Measurements from ENCODE around the gene HOXB9.

The HOXB9 gene

DNA sequence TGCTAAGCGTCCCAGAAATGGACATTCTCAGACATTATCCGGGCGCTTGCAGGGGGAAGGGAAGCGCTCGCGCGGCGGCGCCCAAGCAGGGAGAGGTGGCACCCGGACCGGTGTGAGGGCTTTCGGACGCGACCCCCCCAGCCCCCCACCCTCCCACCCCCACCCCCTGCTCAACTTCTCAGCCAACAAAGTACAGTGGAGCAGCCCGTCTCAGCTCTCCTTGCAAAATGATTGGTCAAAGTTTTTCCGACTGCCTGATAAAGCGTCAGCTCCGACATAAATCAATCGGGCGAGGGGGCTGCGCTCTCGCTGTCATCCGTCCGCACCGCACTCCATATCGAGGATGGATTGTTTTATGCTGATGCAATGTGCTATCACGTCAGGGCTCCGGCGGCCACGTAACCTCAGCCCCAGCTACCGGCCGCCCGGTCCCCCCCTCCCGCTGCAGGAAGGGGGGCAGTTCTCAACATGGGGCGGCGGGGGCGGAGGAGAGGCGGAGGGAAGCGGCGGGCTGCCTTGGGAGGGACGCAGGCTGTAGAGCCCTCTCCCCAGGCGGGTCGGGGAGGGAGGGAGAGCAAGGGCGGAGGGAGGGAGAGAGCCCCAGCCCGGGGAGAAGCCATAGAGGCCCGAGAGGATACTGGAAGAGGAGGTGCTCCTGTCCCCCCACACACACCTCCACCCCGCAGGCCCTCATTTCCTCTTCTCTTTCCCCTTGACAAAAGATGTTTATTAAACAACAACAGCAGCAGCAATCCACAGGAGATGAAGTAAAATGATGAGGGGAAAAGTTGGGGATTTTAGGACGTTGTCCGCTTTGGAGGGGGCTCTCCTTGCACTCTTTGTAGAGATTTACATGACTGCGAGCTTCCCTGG, at the start of gene HOXB9:
TSS of gene HOXB9 (minus strand) at position 114 of the 873 bp plus-strand sequence. CDS start at position 25, 89 bp downstream.
- no peak for DNase-seq

DNA sequence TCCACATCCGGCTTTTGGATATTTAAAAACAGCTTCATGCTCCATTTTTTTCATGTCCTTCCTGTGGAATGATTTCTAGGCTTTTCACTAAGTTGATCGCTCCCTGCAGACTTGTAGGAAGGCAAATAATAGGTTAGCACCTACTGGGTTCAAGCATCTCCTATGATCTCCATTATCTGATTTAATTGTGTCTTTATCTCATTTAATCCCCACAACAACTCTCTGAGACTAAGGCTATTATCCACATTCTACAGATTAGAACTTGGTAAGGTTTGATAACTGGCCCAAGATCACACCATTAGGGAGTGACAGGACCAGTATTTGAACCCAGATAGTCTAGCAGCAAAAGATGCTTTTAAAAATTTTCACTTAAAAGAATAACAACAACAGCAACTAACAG, 46.2 kb upstream of the HOXB9 start:
- DNase-seq = no peak

DNA sequence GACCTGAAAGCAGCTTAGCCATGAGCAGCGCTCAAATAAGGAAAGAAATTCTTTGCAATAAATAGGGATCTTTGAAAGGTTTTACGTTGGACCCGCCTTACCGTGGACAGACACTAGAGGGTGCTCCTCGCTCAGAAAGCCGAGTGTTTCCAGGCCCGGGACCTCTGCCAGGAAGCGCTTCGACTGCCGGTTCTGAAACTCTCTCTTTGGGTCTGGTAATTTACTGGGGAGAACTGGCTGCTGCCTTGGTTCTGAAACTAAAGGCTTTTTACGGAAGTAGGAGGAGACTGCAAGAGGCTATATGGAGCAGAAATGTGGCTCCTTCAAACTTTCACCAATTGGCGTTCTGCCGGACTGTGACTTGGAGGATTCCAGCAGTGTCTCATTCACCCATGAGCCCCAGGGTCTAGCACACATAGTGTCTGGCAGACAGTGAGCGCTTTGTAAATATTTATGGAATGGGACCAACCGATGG, 45.6 kb upstream of the HOXB9 start:
- peak; percentile 26 to 83 for DNase-seq

DNA sequence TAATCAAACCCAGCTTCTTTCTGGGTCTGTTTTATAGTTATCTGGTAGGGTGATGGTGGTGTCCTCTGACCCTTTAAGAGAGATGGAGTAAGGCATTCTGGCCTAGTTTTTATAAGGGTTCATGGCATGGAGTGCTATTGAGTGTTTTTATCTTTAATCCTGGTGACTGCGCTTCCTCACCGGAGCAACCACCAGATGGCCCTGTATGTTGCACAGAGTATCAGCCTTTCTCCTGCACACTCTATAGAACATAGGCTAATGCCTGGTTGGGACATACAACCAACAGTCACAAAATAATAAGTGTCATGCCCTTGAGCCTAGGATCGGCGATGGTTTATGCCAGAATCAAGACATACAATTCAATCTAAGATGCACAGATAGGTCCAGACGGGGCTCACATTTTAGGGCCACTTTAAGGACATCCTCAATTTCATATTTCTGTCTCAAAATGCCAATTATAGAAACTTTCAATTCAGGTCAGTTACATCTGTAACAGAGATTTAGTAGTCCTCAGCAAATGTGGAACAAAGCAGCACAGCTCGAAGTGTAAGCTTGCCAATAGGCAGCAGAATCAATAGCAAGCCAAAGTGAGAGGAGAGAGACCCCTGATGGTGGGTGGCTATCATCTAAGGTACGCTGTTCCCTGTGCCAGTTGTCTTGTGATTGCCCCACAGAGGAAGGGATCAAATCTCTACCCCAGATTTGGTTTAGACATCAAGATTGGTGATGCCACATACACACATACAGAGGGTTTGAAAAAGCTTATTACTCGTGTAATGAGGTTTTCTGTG, 37.2 kb upstream of the HOXB9 start:
- peak in 1 of 2 experiments; percentile 19 for DNase-seq

DNA sequence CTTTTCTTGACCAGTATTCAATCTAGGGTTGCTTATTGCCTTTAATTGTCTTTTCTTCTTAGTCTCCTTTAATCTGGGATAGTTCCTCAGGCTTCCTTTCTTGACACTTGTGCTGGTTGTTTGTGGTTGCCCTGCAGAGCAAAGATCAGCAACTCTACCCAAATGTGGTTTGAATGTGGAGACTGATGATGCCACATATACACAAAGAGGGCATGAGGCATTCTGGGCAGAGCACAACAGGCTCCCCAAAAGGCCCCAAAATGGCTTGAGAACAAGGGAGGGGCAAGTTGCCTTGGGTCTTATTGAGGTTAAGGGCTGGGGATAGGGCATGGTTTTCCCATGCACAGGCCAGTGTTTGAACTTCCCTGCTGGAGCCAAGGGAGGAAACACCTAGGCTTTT, 29.8 kb upstream of the HOXB9 start:
- DNase-seq = no peak

DNA sequence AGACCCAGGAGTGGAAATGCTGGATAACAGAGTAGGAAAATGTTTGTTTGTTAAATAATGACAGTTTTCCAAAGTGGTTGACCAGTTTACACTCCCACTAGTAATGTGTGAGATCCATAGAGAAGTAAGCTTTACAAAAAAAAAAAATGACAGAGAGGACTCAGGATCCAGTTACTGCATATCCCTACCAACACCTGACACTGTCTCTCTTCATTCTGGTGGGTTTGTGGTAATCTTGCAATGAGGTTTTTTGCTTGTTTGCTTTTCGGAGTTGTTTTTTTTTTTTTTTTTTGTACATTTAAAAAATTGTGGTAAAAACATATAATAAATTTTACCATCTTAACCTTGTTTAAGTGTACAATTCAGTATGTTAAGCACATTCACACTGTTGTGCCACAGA, 23.6 kb upstream of the HOXB9 start:
- no peak for DNase-seq

DNA sequence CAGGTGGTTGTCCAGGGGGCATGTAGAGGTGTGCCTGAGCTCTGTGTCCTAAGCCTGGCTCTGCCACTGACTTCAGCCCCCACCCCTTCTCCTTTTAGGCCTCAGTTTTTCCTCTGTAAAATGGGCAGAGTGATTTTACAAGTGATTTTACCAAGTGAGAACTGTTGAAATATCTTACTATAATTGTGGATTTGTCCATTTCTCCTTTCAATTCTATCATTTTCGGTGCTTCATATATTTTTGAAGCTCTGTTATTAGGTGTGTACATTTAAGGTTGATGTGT, 21.7 kb upstream of the HOXB9 start:
- no peak for DNase-seq

DNA sequence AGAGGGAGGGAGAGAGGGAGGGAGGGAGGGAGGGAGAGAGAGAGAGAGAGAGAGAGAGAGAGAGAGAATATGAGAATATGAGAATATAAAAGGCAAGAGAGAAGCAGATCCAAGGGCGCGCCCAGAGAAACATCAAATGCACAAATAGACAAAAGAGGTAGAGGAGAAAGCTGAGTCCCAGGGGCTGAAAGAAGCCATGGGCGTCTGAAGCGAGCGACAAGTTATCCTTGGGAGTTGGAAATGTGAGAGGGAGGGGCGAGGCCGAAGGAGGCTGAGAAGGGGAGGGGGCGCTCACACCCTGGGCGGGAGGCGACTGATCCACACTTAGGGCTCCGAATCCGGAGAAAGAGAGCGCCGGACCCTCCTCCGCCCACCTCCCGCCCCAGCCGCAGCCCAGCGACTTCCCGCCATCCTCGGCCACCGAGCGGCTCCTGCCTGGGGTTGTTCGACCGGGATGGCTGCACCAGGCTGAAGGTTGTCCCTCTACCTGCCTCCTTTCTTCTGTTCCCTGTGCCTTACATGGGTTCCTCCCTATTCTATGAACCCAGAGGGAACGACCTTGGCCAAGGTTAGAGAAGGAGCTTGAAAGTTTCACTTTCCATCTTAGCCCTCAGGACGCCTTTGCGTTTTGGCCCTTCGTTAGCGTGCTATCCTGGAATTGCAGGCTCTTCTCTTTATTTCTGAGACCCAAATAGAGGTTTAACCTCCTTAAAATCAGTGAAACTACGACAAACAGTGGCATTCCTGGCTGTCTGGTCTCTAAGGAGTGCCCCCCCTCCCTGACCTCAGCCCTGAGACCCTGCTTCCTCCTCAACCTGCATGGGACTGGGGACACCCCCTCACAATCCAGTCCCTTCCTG, 21.2 kb upstream of the HOXB9 start:
- DNase-seq = no peak

DNA sequence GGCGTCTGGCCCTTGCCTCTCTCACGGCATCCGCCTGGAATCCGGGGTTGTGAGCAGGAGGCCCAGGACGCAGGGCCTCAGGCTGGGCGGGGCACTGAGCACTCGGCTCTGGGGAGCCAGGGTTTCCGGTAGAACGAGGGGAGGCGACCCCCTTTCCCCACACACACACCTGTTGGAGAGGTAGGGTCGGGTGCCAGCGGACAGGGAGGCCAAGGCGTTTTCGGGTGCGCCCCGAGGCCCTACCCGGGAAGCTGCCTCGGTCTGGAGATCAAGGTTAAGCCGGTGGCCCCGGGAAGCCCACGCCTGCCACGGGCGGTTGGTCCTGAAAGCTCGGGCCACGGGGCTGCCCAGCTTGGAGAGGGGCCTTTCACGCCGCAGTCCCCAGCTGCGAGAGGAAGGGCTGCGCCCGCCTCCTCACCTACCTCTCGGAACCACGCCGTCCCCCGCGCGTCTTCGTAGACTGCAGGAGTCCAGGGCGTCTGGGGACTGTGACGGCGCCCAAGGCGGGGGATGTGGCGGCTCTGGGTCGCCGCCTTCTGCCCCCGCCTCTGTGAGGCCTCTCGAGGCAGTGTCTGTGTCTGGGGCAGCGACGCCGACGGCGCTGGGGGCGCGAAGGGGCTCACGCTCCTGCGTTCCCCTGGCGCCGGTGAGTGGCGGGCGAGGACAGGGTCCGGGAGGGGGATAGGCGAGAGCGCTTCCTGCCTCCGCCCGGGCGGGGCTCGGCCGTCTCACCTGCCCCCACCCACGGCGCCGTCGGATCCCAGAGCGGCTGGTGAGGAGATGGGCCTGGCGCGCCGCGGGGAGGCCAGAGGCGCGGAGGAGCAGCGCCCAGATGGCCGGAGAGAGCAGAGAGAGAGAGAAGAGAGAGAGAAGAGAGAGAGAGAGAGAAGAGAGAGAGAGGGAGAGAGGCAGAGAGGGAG, 20.3 kb upstream of the HOXB9 start:
- DNase-seq = no peak

DNA sequence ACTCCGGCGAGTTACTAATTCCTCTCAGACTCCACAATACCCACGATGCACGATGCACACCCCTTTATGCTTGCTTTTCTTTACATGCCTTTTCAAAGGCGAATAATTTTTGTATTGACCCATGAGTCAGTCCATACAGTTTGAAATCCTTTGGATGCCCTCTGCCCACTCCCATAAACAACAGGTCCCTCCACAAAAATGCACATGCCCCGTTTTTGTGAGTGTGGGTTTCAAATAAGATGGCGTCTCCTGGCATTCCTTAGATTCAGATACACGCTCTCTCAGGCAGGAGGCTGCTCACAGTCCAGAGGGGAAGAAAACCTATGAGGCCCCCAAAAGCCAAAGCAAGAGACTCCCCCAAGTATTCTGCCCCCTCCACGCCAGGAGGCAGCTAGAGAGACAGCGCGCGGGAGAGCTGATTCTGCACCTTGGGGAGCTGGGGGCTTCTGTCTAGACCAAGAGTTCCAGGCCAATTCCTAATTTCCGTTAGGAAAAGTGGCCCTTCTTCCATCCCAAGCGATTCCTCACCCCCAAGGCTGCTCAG, 19.6 kb upstream of the HOXB9 start:
- DNase-seq = no peak

DNA sequence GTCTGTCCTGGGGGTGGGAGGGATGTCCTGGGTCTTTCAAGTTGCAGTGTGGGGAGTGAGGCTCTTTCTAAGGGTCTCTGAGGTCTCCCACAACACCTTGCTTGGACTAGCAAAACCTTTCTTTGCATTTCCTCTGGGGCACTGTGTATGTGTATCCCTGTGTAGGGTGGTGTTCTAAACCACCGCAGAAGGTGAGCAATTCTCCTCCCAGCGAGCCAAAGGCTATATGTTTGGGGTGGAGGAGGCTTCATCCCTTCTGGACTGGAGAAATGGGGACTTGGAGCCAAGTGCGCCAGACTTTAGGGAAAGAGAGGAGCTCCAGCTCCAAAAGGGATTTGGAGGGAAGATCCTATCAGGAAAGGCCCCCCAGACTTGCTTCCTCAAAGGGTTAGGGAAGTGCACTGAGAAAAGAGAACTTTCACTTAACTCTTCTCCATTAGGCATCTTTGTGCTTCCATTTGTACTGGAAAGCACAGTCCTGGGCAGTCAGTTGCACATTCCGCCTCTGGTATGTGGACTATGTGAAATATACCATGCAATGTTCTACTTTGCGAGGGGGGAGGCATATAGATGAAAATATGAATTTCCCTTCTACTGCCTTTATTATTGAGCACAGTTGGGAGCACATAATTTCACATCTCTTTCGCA, 18.9 kb upstream of the HOXB9 start:
- DNase-seq = no peak

DNA sequence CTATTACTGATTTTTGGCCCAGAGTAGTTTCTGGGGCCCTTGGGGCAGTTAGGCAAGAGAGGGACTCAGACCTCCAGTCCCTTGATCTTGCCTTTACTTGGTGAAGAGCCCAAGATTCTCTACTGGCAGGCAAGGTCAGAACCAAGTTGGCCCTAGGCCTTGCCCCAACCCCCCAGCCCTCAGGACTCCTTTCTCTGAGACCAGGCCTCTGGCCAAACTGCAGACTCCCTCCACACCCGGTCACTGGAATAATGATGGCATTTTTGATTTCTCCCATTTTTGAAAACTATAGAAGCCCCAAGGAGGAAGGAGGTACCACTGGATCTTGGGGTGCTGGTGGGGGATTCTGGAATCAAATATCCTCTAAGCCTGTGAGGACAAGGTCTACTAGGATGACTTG, 18.0 kb upstream of the HOXB9 start:
- no peak for DNase-seq

DNA sequence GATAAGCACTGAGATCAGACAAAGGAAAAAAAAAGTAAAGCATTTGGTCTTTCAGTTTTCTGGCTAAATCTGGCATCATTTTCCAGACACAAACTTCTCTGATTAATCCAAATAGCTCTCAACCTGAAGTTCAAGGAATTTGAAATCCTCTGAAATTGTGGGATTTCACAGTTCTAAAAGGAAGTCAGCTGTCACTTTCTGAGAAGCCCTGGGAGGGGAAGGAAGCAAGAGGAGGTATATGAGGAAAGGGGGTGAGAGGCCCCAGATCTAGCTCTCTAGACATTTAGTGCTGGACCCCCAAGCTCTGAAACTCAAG, 17.5 kb upstream of the HOXB9 start:
- DNase-seq = no peak

DNA sequence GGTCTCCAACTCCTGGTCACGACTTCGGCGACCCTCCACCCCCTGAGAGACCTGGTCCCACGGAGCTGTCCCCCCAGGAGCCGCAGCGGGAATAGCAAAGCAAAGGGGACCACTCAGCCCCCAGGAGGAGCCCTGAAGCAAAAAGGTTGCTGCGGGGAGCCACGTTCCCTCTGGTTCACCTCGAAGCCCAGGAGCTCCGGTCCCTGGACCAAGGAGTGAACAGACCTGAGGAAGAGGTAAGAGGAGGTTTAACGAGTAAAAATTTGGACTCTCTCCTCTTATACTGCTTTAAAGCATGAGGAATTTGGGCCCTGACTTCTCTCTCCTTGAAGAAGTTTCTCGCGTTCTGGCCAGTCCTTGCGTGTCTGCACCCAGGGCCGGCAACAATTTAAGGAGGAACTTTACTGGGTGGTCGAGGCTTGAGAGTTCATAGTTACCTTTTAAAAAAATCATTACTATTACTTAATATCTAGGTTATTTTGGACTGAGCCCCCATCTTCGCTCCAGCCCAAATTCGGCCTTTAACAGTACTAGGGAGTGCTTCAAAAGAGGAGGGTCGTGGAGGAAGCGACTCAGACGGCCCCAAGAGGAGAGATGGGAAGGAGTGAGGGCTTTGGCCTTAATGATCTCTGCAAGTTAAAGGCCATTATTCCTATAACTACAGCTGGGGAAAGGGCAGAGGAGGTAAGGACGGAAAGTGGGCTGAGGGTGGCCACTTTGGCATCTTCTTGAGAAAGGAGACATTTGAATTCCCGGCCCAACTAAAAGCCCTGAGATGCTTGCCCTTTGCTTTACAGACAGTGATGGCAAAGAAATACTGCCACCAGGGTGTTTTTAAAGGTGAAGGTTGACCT, 16.9 kb upstream of the HOXB9 start:
- no peak for DNase-seq

DNA sequence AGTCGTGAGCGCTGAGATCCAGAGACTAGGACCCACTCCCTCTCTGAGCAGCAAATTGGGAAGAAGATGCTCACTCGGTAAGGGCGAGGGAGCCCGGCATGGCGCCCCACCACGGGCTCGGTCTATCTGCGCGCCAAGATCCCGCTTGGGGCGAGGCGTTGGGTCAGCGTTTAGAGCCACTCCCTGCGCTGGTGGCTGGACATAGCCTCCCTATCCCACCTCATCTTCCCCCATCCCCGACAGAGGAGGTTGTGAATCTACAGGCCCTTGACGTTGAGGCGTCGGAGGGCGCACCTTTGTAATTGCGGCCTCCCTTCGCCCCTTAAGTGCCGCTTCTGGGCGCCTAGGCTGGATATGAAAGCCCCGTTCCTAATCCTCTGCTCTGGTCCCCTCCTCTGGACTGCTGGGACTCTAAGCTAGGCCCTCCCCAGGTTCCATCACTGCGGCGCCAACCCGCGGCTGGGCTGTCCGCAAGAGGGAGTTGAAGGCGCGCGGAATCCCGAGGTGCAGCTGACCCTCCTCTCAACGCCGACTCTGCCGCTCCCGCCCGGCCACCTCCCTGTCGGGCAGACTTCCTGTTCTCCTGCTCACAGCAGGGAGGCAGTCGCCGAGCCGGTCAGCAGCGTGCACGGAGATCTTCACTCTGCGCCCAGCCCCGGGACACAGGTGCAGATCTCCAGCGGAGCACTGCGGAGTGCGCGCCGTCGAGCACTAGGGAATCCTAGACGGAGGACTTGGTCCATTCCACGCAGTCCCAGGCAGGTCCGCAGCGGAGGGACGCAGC, 16.1 kb upstream of the HOXB9 start:
- no peak for DNase-seq

DNA sequence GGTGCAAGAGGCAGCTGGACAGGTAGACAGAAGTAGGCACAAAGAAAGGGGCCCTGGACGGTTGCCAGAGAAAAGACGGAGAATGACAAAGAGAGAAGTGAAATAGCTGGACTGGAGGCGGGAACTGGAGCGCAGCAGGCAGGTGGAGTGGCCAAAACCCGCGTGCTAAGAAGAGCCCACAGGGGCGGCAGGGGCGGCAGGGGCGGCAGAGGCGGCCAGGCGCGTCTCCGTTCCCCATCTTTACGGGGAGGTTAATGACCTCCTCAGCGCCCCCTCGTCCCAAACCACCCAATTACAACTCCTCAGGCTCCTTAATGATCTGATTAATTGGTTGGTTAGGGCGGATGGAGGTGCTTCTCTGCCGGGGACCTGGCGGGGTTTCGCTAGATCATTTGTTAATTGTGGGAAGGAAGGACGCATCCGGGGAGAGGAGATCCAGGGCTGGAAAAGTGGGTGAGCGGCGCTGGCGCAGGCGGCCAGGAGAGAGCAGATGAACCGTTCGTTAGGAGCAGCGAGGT, 15.4 kb upstream of the HOXB9 start:
- DNase-seq = no peak

DNA sequence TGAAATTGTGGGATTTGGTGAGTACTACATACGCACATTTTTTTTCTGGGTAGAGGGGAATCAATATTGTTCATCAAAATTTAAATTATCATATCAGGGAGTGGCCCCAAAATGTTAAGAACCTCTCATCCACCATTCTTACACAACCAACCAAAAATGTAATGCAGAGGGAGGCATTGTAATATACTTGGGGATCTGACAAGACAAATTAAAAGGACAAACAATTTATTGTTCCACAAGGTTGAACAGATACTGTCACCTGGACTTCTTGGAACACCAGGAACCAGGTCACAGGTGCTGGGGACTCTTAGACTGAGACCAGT, 14.7 kb upstream of the HOXB9 start:
- DNase-seq = no peak

DNA sequence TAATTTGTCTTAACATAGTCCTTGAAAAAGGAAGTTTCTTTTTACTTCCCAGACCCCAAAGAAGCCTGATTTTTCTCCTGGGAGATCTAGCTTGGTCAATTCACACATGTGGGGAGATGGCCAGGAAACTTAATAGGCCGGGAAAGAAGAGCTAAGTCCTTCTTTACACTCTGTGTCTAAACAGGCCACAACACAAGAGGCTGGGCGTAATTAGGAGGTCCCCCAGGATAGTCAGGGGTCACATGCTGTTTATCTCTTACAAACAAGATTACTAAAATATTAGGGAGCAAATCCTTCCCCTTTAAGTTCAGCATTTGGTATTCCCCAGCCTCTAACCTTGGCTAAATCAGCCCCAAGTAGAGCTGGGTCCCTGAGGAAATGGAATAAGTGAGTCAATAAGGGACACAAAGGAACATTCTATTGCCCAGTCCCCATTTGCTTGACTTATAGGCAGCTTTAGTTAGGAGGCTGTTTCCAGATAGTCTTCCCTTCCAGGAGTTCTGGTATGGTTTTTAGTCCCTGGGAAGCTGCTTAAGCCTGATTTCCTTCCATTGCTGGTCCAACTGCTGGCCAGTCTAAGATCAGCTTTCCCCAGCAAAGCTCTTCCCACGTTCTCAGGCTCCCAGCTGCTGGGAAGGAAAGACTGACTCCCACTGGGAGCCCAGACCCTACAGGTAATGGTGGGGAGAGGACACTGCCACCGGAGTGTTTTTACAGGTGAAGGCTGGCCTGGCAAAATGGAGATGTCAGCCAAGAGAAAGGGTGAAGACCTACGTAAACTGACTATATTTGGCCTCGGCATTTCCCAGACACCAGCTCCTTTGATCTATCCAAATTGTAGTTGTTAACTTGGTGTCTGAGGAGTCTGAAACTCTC, 14.1 kb upstream of the HOXB9 start:
- no peak for DNase-seq

DNA sequence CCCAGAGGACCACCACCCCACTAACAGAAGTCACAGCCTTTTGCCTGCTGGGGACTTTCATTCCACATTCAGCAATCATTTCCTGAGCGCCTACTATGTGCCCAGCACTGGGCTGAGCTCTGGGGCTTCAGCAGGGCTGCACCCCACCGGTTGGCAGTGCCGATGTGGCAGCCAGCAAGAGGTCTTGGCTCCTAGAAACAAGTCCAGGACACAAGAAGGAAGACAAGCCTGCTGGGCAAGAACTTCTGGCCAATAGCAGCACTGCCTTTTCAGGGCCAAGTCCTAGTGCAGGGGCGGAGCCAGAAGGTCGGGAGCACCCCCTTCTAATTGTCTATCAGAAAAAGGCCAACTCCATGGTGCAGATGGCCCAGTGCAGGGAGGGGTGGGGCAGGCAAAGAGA, 13.0 kb upstream of the HOXB9 start:
- no peak for DNase-seq

All from NCI-H526 (cell line).